A549 (cell line): ENCODE measurements around the gene PXDN. TPM values are rescaled to one million over a fixed set of nuclear protein-coding genes. Genes with fewer than 3 reads are reported as not detected.

Experiments
- ATAC-seq, 2 experiments: fragments of 200-7000 bp in 1 of 2; fragments of >200 bp in 1 of 2; cut with Nextera tagmentation in 1 of 2; cut with Tn5 transposase in 1 of 2; 3 replicates each; pipeline versions ENCODE4 v1.8.0 to v1.9.1; 2018 to 2020; ENCODE audit warnings: mild to moderate bottlenecking in 1 of 2, moderate library complexity in 1 of 2
- CTCF ChIA-PET: fragments of 300-600 bp; sonication (Branson Sonifier 250); formaldehyde crosslinking; extraction: SDS; loops from one replicate; lab custom pipeline; 2021; ENCODE audit warnings: antibody characterized with exemption, inconsistent platforms; lab: Yijun Ruan, JAX
- POLR2A ChIA-PET: fragments of 350-600 bp; formaldehyde crosslinking; extraction: SDS; loops from one replicate; lab custom pipeline; 2021; ENCODE audit warnings: antibody characterized with exemption, inconsistent platforms; lab: Yijun Ruan, JAX
- DNase-seq, 2 experiments: peaks; one replicate each; pipeline versions ENCODE4 v3.0.0 to v3.0.0-alpha.2; 2011 to 2016; ENCODE audit warnings: low read depth in 1 of 2, low spot score in 1 of 2
- FAIRE-seq: peaks from 2 replicates; lab custom pipeline; 2011; peaks lifted over from hg19 to GRCh38; lab: Jason Lieb, UNC
- H3K27ac ChIP-seq, 2 experiments: fragments of >200 bp; sonication (Bioruptor Twin); formaldehyde crosslinking; 3 replicates each; pipeline ENCODE4 v1.5.1; 2016 to 2017
- H3K4me1 ChIP-seq: fragments of >200 bp; sonication (Bioruptor Twin); formaldehyde crosslinking; 3 replicates; pipeline ENCODE4 v1.6.1; 2016
- H3K4me2 ChIP-seq: fragments of >200 bp; sonication (Bioruptor Twin); formaldehyde crosslinking; 3 replicates; pipeline ENCODE4 v1.6.1; 2016
- H3K4me3 ChIP-seq: fragments of >200 bp; sonication (Bioruptor Twin); formaldehyde crosslinking; 3 replicates; pipeline ENCODE4 v1.5.1; 2016
- H3K9me3 ChIP-seq: fragments of >200 bp; sonication (Bioruptor Twin); formaldehyde crosslinking; 3 replicates; pipeline ENCODE4 v1.6.1; 2016
- CBX2 ChIP-seq: fragments of 200-600 bp; sonication (generic); IDR thresholded peaks from 2 replicates; pipeline ENCODE4 v1.6.1; 2016; ENCODE audit warnings: low read depth, mild to moderate bottlenecking, borderline replicate concordance
- CHD2 ChIP-seq: fragments of 150-350 bp; IDR thresholded peaks from 2 replicates; pipeline ENCODE4 v1.6.1; 2014; ENCODE audit warnings: low read length; ENCODE audit not compliant: partially characterized antibody
- EHF ChIP-seq: fragments of 250-450 bp; sonication (Bioruptor Pico); IDR thresholded peaks from 2 replicates; pipeline ENCODE4 v1.5.0; 2020; ENCODE audit warnings: mild to moderate bottlenecking
- FOXS1 ChIP-seq: fragments of 250-450 bp; sonication (Bioruptor Pico); IDR thresholded peaks from 2 replicates; pipeline ENCODE4 v1.5.0; 2020; ENCODE audit warnings: mild to moderate bottlenecking, moderate library complexity
- GATA3 ChIP-seq: IDR thresholded peaks from 2 replicates; pipeline ENCODE4 v1.6.1; 2012; ENCODE audit warnings: borderline replicate concordance
- HDAC2 ChIP-seq: fragments of 200-600 bp; sonication (generic); IDR thresholded peaks from 2 replicates; pipeline ENCODE4 v1.6.1; 2016
- HOXA7 ChIP-seq: fragments of 250-450 bp; sonication (Bioruptor Pico); IDR thresholded peaks from 2 replicates; pipeline ENCODE4 v1.5.0; 2020; ENCODE audit warnings: mild to moderate bottlenecking, moderate library complexity
- HOXB13 ChIP-seq: fragments of 250-450 bp; sonication (Bioruptor Pico); IDR thresholded peaks from 2 replicates; pipeline ENCODE4 v1.5.0; 2020; ENCODE audit warnings: low read depth, mild to moderate bottlenecking, moderate library complexity
- JUN ChIP-seq, 2 experiments: fragments of >200 bp; sonication (Bioruptor Twin); formaldehyde crosslinking; IDR thresholded peaks; 2 replicates in 1 of 2; 3 replicates in 1 of 2; pipeline ENCODE4 v1.6.1; 2016 to 2017
- KDM5A ChIP-seq: fragments of 200-600 bp; sonication (generic); IDR thresholded peaks from 2 replicates; pipeline ENCODE4 v1.6.1; 2016; ENCODE audit warnings: antibody characterized with exemption, mild to moderate bottlenecking
- MAFK ChIP-seq: fragments of 450-650 bp; IDR thresholded peaks from 2 replicates; pipeline ENCODE4 v1.6.1; 2014; ENCODE audit not compliant: partially characterized antibody
- MAZ ChIP-seq: fragments of 150-350 bp; IDR thresholded peaks from 2 replicates; pipeline ENCODE4 v1.6.1; 2014; ENCODE audit warnings: antibody characterized with exemption, low read depth, low read length, borderline replicate concordance
- MYC ChIP-seq: IDR thresholded peaks from 2 replicates; pipeline ENCODE4 v1.6.1; 2012; ENCODE audit warnings: mild to moderate bottlenecking, inconsistent platforms, low read length, improper control_type of control experiment, borderline replicate concordance
- NFE2L2 ChIP-seq: fragments of 150-350 bp; conservative IDR thresholded peaks from 2 replicates; pipeline ENCODE4 v1.6.1; 2014; ENCODE audit warnings: low read length
- PBX3 ChIP-seq: IDR thresholded peaks from 2 replicates; pipeline ENCODE4 v1.6.1; 2012
- PHF8 ChIP-seq: fragments of 200-600 bp; sonication (generic); IDR thresholded peaks from 2 replicates; pipeline ENCODE4 v1.6.1; 2016; ENCODE audit warnings: low read depth, mild to moderate bottlenecking, antibody characterized with exemption, moderate library complexity, borderline replicate concordance
- RCOR1 ChIP-seq: fragments of 150-350 bp; IDR thresholded peaks from 2 replicates; pipeline ENCODE4 v1.6.1; 2014; ENCODE audit warnings: antibody characterized with exemption, low read length, low read depth
- SMC3 ChIP-seq: fragments of >200 bp; sonication (Bioruptor Twin); formaldehyde crosslinking; IDR thresholded peaks from 3 replicates; pipeline ENCODE4 v1.6.1; 2018; ENCODE audit warnings: inconsistent platforms
- SREBF2 ChIP-seq: fragments of 450-650 bp; IDR thresholded peaks from 2 replicates; pipeline ENCODE4 v1.6.1; 2014; ENCODE audit warnings: mild to moderate bottlenecking, moderate library complexity
- TP53 ChIP-seq: fragments of 250-450 bp; sonication (Bioruptor Pico); IDR thresholded peaks from 2 replicates; pipeline ENCODE4 v1.5.0; 2021; ENCODE audit warnings: mild to moderate bottlenecking, moderate library complexity
- USF2 ChIP-seq: fragments of 450-650 bp; IDR thresholded peaks from 2 replicates; pipeline ENCODE4 v1.6.1; 2014; ENCODE audit warnings: antibody characterized with exemption
- ZFP36 ChIP-seq: fragments of 450-650 bp; IDR thresholded peaks from 2 replicates; pipeline ENCODE4 v1.6.1; 2014; ENCODE audit warnings: borderline replicate concordance; ENCODE audit not compliant: partially characterized antibody
- ZNF302 ChIP-seq: fragments of 250-450 bp; sonication (Bioruptor Pico); IDR thresholded peaks from 2 replicates; pipeline ENCODE4 v1.9.0; 2021; ENCODE audit warnings: inconsistent platforms, mild to moderate bottlenecking, moderate library complexity
- WGBS: methylation state at CpG from one replicate; pipeline ENCODE4 v1.1.6; 2017; ENCODE audit errors: missing lambda C conversion rate; 5-methylcytosine and 5-hydroxymethylcytosine counted together
- polyA plus RNA-seq, 4 experiments: library from polyadenylated mRNA; depleted of rRNA in 3 of 4; stranded (reverse); fragments of >200 nt; fragmentation: RNase III in 1 of 4; extraction: RNeasy Plus Mini Kit Qiagen cat#74134 plus additional on column Dnase treatment in 1 of 4; gene quantifications; 2 replicates in 3 of 4; 3 replicates in 1 of 4; pipeline ENCODE4 v1.2.3, GENCODE V29; 2011 to 2017
- TF ChIP-seq, protein P1 (sequence below): fragments of 250-450 bp; sonication (Bioruptor Pico); IDR thresholded peaks from 2 replicates; pipeline ENCODE4 v1.5.0; 2021; ENCODE audit warnings: mild to moderate bottlenecking, moderate library complexity, borderline replicate concordance
- TF ChIP-seq, protein P2 (sequence below): fragments of >200 bp; sonication (Bioruptor Twin); formaldehyde crosslinking; IDR thresholded peaks from 3 replicates; pipeline ENCODE4 v1.5.1; 2016
- TF ChIP-seq, protein P3 (sequence below): fragments of >200 bp; sonication (Bioruptor Twin); formaldehyde crosslinking; IDR thresholded peaks from 3 replicates; pipeline ENCODE4 v1.6.1; 2016
- TF ChIP-seq, protein P4 (sequence below): fragments of >200 bp; sonication (Bioruptor Twin); formaldehyde crosslinking; IDR thresholded peaks from 2 replicates; pipeline ENCODE4 v1.6.1; 2016
- TF ChIP-seq, protein P5 (sequence below): IDR thresholded peaks from 2 replicates; pipeline ENCODE4 v1.6.1; 2012

Gene PXDN
- polyA plus RNA-seq, 2 of the 4 experiments (the other 2 are of a cell fraction) = 3.7 to 7.3 TPM

DNA sequence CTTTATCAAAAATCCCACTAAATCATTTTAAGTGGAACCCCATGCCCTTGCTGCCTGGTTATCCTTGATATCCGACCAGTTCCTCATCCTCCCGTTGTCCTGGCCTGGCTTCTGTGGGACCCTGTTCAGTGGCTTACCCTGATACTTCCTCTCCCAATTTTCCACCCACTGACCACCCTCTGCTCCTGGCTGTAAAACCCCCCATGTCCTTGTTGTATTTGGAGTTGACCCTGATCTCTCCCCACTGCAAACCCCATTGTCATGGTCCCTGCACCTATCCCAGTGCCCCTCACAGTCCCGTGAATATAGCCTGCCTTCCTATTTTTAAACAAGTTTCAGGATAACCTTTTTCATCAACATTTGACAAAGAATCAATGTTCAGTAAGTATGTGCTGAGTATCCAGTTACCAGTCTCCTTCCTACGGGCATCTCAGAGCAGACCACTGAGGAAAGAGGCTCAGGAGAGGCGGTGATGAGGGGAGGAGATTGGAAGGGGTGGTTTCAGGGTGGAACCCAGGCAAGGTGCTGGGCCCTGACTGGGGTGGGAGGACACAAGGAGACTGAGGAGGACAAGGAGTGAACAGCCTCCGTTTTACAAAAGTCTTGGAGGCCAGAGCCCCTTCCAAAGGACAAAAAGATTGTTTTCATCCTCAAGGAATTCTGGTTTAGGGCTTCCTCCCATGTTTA, 131.8 kb downstream of the PXDN start:
- TF ChIP-seq, protein P1, sequence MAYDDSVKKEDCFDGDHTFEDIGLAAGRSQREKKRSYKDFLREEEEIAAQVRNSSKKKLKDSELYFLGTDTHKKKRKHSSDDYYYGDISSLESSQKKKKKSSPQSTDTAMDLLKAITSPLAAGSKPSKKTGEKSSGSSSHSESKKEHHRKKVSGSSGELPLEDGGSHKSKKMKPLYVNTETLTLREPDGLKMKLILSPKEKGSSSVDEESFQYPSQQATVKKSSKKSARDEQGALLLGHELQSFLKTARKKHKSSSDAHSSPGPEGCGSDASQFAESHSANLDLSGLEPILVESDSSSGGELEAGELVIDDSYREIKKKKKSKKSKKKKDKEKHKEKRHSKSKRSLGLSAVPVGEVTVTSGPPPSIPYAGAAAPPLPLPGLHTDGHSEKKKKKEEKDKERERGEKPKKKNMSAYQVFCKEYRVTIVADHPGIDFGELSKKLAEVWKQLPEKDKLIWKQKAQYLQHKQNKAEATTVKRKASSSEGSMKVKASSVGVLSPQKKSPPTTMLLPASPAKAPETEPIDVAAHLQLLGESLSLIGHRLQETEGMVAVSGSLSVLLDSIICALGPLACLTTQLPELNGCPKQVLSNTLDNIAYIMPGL = no peak
- TF ChIP-seq JUN (IDR thresholded peaks at IDR 0.05) (no peak), HDAC2 (no peak), HOXB13 (CRISPR knock-in tag) (no peak), CHD2 (no peak), EHF (CRISPR knock-in tag) (no peak), HOXA7 (CRISPR knock-in tag) (no peak), USF2 (no peak), ZNF302 (CRISPR knock-in tag) (no peak), PBX3 (no peak), MYC (no peak)
- TF ChIP-seq, protein P2, sequence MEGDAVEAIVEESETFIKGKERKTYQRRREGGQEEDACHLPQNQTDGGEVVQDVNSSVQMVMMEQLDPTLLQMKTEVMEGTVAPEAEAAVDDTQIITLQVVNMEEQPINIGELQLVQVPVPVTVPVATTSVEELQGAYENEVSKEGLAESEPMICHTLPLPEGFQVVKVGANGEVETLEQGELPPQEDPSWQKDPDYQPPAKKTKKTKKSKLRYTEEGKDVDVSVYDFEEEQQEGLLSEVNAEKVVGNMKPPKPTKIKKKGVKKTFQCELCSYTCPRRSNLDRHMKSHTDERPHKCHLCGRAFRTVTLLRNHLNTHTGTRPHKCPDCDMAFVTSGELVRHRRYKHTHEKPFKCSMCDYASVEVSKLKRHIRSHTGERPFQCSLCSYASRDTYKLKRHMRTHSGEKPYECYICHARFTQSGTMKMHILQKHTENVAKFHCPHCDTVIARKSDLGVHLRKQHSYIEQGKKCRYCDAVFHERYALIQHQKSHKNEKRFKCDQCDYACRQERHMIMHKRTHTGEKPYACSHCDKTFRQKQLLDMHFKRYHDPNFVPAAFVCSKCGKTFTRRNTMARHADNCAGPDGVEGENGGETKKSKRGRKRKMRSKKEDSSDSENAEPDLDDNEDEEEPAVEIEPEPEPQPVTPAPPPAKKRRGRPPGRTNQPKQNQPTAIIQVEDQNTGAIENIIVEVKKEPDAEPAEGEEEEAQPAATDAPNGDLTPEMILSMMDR = no peak
- TF ChIP-seq, protein P3, sequence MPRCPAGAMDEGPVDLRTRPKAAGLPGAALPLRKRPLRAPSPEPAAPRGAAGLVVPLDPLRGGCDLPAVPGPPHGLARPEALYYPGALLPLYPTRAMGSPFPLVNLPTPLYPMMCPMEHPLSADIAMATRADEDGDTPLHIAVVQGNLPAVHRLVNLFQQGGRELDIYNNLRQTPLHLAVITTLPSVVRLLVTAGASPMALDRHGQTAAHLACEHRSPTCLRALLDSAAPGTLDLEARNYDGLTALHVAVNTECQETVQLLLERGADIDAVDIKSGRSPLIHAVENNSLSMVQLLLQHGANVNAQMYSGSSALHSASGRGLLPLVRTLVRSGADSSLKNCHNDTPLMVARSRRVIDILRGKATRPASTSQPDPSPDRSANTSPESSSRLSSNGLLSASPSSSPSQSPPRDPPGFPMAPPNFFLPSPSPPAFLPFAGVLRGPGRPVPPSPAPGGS = no peak
- TF ChIP-seq, protein P4, sequence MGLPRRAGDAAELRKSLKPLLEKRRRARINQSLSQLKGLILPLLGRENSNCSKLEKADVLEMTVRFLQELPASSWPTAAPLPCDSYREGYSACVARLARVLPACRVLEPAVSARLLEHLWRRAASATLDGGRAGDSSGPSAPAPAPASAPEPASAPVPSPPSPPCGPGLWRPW = no peak
- DNase-seq = no peak
- Histone ChIP-seq H3K4me2 (no peak overlapping the region), H3K27ac (no peak overlapping the region), H3K4me3 (no peak overlapping the region), H3K4me1 (no peaks in the 10 kb centered on the region), H3K9me3 (no peaks in the 10 kb centered on the region)
- POLR2A ChIA-PET = no interaction called here
- no peak for FAIRE-seq
- no peak for ATAC-seq
- CTCF ChIA-PET = interaction anchor here (1.0 kb wide), 1 partner anchor 205 kb away, joined by 3 read pairs; no protein-coding TSS in a partner anchor
- 30% methylated on average over 6 of the region's 6 CpGs for WGBS

DNA sequence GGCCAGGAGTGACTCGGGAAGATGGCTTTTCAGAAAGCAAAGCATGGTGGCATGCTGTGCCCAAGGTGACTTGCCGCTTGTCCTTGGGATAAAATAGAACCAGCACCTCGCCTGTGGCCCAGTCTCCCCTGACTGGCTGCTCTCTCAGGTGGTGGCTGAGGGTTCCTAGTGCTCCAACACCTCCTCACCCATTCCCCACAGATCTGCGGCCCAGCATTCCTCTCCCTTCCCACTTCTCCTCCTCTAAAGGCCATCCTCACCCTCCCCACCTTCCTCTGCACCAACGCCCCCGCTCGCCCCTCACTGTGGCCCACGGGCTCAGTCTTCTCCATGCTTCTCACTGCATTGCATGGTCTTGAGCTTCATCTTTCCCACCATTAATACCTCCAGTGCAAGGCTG, 132.4 kb downstream of the PXDN start:
- CTCF ChIA-PET = no interaction called here
- H3K4me2 ChIP-seq = no peak overlapping the region
- 36% methylated on average over 8 of the region's 8 CpGs for WGBS
- TF ChIP-seq GATA3 (no peak), MAZ (no peak), ZFP36 (no peak), NFE2L2 (no peak), KDM5A (no peak), CHD2 (no peak), MAFK (no peak), CBX2 (no peak), FOXS1 (CRISPR knock-in tag) (no peak), RCOR1 (no peak), TP53 (CRISPR knock-in tag) (no peak), USF2 (no peak), PHF8 (no peak), SMC3 (no peak), SREBF2 (no peak)
- TF ChIP-seq, protein P5, sequence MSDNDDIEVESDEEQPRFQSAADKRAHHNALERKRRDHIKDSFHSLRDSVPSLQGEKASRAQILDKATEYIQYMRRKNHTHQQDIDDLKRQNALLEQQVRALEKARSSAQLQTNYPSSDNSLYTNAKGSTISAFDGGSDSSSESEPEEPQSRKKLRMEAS = no peak
- TF ChIP-seq, all 56 proteins: peak for 0
- H3K27ac ChIP-seq = no peak overlapping the region
- H3K4me3 ChIP-seq = no peak overlapping the region
- POLR2A ChIA-PET = no interaction called here
- no peaks in the 10 kb centered on the region for H3K4me1 ChIP-seq
- ATAC-seq (no peak), DNase-seq (no peak), FAIRE-seq (no peak)
- H3K9me3 ChIP-seq = no peaks in the 10 kb centered on the region
